Measurements from ENCODE around the gene PSMD13.

PSMD13 gene

DNA sequence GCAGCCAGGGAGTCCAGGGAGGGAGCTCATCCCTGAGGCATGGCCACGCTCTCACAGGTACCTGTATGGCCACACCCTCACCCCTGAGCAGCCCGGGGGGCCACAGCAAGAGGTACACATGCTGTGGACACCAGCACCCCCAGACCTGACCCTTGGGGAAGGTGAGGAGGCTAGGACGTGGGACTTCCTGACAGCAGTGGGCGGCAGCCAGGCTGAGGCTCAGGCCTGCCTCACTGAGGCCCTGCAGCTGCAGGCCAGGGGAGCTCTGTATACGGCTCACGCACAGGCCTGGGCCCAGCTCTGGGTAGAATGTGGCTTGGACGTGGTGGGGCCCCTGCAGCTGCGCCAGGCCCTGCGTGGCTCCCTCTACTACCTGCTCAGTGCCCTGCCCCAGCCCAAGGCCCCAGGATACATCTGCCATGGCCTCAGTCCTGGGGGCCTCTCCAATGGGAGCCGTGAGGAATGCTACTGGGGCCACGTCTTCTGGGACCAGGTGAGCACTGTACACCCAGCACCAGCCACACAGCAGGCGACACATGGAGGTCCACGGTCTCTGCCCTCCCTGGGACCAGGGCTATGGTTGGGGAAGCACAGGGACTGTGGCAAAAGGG is 54.0 kb downstream of the PSMD13 start:
- DNase-seq: no peak

DNA sequence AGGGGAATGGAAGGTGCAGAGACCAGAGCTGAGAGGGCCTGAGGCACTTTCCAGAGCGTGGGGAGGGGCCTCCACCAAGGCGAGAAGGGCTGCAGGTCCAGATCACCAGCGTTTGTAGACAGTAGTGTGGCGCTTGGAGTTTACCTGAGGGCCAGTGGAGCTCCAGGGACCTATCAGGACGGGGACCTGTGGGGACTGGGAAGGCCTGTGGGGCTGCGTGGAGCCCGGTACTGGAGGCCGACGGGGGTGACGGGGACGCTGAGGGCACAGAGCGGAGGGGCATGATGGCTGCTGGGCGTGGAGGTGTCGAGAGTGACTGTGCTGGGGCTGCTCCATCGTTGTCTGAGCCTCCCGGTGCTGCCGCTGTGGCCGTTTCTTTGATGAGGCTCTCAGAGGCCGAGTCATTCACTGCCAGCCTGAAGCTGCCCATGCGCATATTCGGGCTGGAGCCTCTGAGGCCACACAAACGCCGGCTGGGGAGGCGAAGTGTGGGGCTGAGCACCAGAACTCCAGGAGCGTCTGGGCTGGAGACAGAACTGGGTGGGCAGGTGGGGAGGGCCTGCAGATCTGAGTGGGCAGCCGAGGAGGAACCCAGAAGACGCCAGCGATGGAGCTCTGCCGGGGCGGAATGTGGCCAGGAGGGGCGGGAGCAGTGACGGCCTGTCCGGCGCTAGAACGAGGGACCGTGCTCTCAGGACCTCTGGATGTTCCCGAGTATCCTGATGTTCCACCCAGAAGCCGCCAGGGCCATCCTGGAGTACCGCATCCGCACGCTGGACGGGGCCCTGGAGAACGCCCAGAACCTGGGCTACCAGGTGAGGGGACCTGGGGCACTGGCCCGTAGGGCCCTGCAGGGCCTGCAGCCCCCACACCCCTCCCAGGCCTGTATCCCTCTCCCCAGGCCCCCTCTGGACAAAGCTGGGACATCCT is 54.8 kb downstream of the PSMD13 start:
- DNase-seq: no peak

- DNase-seq: no peak
These were observed 55.7 kb downstream of the PSMD13 start for GRCh38 chr11:292211-293121.

GRCh38 chr11:293271-293851 is 56.6 kb downstream of the PSMD13 start:
- no peak for DNase-seq

DNA sequence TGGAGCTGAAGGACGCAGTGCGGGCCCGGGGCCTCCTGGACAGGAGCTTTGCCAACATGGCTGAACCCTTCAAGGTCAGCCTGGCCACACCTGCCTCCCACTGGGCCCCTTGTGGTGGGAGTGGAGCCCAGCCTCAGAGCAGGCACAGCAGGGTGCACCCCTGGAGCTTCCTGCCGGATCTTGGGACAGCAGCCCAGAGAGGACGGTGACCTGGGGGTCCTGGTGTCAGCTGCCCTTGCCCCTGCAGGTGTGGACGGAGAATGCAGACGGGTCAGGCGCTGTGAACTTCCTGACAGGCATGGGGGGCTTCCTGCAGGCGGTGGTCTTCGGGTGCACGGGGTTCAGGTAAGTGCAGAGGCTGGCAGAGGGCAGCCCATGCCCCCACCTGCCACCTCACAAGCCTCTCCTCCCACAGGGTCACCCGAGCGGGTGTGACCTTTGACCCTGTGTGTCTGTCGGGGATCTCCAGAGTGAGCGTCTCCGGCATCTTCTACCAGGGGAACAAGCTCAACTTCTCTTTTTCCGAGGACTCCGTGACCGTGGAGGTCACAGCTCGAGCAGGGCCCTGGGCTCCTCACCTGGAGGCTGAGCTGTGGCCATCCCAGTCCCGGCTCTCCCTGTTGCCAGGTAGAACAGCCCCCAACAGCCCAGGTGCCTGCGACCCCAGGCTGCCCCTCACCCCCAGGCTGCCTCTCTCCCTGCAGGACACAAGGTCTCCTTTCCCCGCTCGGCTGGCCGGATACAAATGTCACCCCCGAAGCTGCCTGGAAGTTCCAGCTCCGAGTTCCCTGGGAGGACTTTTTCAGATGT is 57.3 kb downstream of the PSMD13 start:
- no peak for DNase-seq

DNA sequence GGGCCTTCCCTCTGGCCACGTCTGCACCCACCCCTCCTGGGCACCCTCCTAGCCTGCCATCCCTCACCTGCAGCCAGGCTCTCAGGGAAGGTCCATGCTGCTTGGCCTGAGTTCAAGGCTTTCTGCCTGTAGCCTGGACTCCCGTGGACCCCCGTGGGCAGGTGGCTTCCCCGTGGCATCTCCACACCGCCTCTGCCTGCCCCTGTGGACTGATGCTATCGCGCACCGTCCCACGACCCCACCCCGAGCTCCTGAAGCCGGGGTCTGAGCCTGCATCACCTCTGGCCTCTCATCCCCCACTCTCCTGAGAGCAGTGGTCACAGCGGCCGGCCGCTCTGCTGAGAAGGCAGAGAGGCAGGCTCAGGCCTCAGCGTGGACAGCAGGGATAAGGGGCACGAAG is 58.0 kb downstream of the PSMD13 start:
- no peak for DNase-seq

DNA sequence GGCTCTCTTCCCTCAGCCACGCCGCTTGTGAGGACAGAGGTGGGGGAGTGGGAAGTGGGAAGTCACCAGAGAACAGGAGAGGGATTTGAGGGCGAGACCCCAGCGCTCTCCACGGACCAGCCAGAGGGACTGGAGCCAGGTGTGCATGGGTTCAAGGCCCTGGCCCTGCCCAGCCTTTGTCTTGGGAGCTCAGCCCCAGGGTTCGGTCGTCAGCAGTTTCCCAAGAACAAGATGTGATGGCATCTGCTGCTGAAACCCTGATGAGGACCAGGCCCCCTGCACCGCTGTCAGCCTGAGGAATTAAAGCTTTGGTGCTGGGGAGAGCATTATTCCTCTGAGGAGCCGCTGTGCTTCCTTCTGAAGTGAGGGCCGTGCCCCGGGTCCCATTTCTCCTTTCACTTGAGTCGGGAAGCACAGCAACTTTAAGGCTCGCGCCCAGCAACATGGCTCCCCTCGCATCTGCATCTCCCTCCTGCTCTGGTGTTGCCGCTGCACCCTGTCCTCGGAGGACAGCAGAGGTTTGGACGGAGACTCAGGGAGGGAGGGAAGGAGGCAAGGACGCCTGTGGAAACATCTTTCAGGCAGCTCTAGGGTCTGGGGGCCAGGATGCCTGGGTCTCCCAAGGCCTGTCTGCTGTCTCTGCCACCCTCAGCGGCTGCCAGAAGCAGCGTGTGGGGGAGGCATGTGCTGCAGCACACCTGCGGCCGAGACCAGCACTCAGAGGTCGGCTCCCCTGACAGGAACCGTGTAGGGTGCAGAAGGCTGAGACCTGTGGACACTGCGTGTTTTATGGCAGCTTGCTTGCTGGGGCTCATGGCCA is 58.8 kb downstream of the PSMD13 start:
- DNase-seq: no peak

GRCh38 chr11:296171-297050 is 59.6 kb downstream of the PSMD13 start:
- DNase-seq: no peak

DNA sequence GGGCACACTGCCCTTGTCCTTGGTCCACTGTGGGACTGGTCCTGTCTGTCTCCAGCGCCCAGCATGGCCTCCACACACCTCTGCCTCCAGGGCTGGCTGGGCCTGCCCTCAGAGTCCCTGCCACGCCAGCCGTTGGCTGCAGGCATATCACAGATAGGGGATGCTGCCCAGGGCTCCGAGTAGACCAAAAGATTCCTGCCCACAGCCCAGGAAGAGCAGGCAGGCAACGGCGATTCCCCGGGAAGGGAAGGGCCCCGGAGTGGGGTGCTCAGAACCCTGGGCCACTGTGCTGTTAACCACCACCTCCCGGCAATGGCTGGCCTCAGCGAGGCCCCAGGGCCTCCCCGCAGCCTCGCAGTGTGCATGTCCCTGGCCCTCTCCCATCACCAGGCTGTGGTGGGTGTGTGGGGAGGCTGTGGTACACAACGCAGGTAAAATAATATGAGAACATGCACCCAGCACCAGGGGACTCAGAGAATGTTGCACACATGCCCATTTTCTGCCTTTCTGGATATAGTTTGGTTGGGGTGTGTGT is 60.3 kb downstream of the PSMD13 start:
- DNase-seq: no peak

GRCh38 chr11:297586-298405 is 61.0 kb downstream of the PSMD13 start:
- no peak for DNase-seq

DNA sequence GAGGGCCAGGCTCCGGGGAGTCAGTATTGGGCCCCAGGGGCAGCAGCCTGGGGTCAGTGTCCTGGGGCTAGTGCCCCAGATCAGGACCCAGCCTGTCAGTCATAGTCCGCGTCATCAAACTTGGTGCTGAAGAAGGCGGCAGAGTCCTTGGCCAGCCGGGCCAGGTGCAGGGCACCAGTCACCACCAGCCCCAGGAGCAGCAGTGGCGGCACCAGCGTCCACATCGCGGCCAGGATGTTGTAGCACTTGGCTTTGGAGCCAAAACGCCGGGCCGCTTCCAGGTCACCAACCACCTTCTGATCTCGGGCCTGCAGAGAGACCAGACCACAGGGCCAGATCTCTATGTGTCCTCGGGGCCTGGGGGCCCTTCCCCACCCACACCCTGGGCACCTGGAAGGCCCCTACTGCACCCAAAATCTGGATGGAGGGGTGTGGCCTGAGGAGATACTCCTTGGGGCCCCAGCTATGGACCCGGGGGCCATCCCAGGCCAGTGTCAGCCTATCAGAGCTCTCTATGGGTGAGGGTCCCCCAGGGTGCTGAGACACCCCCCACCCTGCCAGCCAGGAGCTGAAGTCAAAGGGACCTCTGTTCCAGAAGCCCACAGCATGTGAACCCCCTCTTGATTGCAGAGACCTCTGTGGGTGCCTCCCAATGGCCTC is 61.8 kb downstream of the PSMD13 start:
- no peak for DNase-seq

DNA sequence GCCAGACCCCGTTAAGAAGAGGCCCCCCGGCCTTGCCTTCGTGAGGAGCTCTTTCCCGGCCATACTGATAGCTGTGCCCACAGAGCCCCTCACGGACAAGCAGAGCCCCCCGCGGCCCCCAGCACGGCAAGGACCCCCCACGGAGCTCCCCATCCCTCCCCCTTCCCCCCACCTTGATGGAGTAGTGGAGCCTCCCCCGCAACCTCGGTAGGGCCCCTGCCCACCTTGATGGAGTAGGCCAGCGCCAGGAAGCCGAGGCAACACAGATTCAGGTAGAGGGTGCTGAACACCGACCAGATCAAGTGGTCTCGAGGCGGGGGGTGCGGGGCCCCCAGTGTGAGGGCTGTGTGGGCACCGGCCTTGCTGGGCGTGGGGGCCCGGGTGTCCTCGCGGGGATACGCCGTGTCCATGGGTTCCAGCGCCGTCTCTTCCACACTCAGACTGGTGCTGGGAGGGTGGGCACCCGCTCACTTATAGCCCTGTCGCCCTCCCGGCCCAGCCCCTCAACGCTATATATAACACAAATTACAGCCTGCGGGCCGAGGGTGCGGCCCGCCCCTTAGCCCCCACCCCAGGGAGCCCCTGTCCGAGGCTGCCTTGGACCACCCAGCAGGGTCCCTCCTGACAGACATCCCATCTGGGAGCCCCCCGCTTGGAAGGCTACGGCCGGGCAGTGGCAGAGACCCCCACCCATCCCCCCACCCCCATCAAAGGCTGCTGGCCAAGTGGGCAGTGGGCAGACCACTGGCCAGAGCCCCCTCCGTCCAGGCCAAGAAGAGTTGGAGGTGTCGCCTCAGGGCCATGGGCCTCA is 62.5 kb downstream of the PSMD13 start, which contains the start of gene IFITM5:
Gene IFITM5, minus strand, starts transcription at position 446 of the 811 bp plus-strand sequence. Its CDS starts 36 bp downstream, at position 410.
- DNase-seq: no peak

DNA sequence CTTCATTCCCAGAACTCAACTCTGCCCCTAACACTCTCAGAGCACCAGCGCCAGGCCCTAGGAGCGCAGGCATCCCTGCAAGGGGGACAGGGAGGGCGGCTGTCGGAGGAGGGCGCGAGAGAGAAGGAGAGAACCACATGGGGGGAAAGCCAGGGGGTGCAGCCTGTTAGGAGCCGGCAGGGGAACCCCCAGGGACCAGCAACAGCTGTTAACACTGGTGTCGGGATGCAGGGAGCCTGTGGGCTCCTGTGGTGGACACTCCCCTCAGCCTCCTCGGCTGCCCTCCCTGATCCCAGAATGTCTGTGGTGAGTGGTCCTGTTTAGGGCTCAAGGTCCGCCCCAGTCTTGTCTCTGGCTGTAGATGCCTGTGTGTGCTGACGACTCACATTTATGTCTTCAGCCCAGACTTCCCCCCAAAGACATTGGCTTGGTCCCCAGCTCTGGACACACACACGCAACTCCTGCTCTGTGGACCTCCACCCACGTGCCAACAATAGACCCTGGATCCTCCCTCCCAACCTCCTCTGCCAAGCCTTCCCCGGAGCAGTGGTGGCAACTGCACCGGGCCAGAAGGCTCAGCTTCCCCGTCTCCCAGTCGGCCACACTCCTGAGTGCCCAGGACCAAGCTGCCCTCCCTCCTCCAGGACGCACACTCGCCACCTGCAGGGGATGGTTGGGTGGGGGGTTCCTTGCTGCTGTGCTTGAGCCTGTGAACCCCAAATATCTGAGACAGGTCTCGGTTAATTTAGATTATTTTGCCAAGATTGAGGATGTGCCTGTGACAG is 63.4 kb downstream of the PSMD13 start:
- no peak for DNase-seq
